Inferior parietal cortex (tissue), 1 donor: Measurements from ENCODE around the gene RPL12.

ENCODE experiments used
- DNase-seq: peaks from one replicate; pipeline ENCODE4 v3.0.0-alpha.2; 2016; ENCODE audit errors: extremely low spot score

The RPL12 gene

GRCh38 chr9:127438394-127438793 is 12.8 kb downstream of the RPL12 start:
- DNase-seq, result no peak

GRCh38 chr9:127437497-127438264 is 13.5 kb downstream of the RPL12 start:
- no peak for DNase-seq

- no peak for DNase-seq
These were observed 20.8 kb downstream of the RPL12 start for GRCh38 chr9:127430415-127430814.

- DNase-seq, result no peak
These were observed 22.9 kb downstream of the RPL12 start for GRCh38 chr9:127428348-127428747.

GRCh38 chr9:127426756-127427155 is 24.4 kb downstream of the RPL12 start:
- no peak for DNase-seq

GRCh38 chr9:127424676-127424999 is 26.6 kb downstream of the RPL12 start:
- no peak for DNase-seq

- DNase-seq, result peak; percentile 93
These were observed 27.1 kb downstream of the RPL12 start, which contains the start of gene ZNF79 for GRCh38 chr9:127423934-127424675. ZNF79 (plus strand) TSS chr9:127424382; CDS start chr9:127424788, 406 bp downstream.

- DNase-seq, result no peak
These were observed 27.7 kb downstream of the RPL12 start for GRCh38 chr9:127423476-127423933.

GRCh38 chr9:127422787-127423186 is 28.4 kb downstream of the RPL12 start:
- DNase-seq, result no peak

GRCh38 chr9:127422133-127422782 is 28.9 kb downstream of the RPL12 start:
- DNase-seq, result no peak

GRCh38 chr9:127421057-127421456 is 30.1 kb downstream of the RPL12 start:
- DNase-seq, result no peak

GRCh38 chr9:127419348-127419747 is 31.9 kb downstream of the RPL12 start:
- DNase-seq, result no peak

- DNase-seq, result no peak
These were observed 33.2 kb downstream of the RPL12 start for GRCh38 chr9:127418037-127418471.

GRCh38 chr9:127417131-127418036 is 33.8 kb downstream of the RPL12 start:
- no peak for DNase-seq

GRCh38 chr9:127415657-127416056 is 35.5 kb downstream of the RPL12 start:
- no peak for DNase-seq

- no peak for DNase-seq
These were observed 36.1 kb downstream of the RPL12 start for GRCh38 chr9:127415141-127415540.

- DNase-seq, result no peak
These were observed 40.1 kb downstream of the RPL12 start for GRCh38 chr9:127411122-127411521.

- no peak for DNase-seq
These were observed 43.7 kb downstream of the RPL12 start for GRCh38 chr9:127407492-127407843.

- DNase-seq, result no peak
These were observed 44.3 kb downstream of the RPL12 start for GRCh38 chr9:127406799-127407491.

- no peak for DNase-seq
These were observed 45.7 kb downstream of the RPL12 start for GRCh38 chr9:127405344-127406125.
